GM19239 (cell line): ENCODE data around the gene HIC2.
"Not testable (repeated sequence)": the region's sequence is repeated elsewhere in the genome, so short reads cannot be mapped to it uniquely, and the experiment has no call there.

Experiments used
- DNase-seq: peaks from one replicate; pipeline ENCODE4 v3.0.0; 2011; ENCODE audit warnings: low spot score; ENCODE audit not compliant: insufficient read length
- FAIRE-seq: peaks from 2 replicates; lab custom pipeline; 2011; peaks lifted over from hg19 to GRCh38; lab: Jason Lieb, UNC

The HIC2 gene

DNA sequence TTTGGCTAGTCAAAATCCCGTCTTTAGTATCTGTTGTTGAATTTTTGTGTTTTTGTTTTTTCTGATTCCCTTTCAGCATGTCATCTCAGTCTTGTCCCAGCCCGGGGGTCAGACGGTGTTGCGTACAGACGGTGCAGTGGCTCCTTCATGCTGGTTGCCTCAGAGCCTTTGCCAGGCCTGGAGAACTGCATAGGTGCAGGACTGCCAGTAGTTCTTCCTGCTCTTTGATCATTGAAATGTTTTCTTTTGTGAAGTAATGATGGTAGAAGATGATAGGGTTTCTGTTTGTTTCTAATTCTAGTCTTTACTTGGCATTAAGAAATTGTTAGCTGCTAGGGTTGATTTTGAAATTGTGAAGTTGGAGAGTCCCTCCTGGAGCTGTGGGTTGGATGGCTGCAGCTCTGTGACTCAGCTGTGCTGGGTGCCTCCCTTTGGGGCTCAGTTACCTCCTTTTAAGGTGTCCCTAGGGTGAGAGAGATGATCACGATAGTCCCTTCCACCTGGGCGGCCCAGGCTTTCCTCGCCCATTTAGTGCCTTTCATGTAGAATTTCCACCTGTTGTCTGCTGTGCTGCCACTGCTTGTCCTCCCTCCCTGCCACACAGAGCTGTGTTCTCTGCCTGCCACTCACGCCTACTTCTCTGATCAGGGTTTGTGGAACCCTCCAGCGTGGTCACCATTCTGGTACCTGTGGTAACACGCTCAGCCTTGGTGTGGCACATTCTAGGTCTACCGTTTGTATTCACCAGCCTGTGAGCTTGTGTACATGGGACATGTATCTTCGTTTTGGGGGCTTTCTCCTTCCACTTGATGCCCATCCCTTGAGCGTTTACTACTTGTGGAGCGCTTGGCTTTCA is 17.4 kb downstream of the HIC2 start:
- not testable (repeated sequence) for FAIRE-seq, DNase-seq

- FAIRE-seq = not testable (repeated sequence)
Observed at GRCh38 chr22:21435998-21436810, 19.0 kb downstream of the HIC2 start.

DNA sequence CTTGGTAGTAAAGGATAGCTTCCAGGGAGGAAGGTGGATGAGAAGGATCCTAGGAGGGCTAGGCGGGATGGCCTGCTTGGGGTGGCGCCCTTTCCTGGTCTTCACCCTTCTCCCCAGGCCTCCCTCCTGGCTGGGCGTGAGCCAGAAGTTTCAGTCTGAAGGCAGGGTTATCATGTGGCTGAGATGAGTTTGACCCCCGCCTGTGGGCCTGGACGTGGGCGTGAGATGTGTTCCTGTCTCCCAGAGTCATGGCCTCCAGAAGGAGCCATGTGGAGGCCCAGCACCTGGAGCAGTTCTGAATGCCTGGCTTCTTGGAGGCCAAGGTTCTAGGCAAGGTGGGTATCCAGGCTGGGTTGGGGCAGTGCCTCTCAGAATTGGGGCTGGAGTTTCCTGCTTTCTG is 20.8 kb downstream of the HIC2 start:
- FAIRE-seq, DNase-seq: not testable (repeated sequence)

More at GRCh38 chr22:21435998-21436810, 19.0 kb downstream of the HIC2 start:
- DNase-seq = not testable (repeated sequence)

DNA sequence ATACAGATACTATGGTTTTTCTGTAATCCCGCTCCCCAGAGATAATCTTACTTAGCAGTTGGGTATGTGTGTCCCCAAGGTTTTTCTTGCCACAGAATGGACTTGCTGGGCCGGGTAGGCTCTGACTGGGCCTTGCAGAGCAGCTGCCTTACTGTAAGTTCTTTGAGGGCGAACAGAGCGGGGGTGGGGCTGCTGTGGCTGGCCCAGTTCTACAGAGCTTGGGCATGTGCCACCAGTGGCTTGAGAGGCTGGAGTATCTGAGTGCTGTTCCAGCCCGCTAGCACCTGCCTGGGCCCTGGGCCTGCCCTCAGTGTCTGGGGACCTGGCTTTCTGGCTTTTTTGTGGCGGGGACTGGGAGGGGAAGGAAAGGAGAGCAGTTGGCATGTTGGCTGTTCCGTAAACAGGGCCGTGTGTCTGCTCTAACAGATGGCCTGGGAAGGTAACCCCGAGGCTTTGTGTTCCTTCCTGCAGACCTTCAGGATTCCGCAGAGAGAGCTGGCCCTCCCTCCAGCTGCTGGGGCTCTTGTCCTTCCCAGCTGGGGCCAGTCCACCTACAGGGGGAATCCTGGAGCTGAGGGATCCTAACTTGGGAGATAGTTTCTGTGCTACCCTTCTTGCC is 23.0 kb downstream of the HIC2 start:
- not testable (repeated sequence) for DNase-seq

GRCh38 chr22:21440676-21441075 is 23.5 kb downstream of the HIC2 start:
- not testable (repeated sequence) for DNase-seq, FAIRE-seq

More for the DNA sequence above, 23.0 kb downstream of the HIC2 start:
- FAIRE-seq = not testable (repeated sequence)

- not testable (repeated sequence) for DNase-seq, FAIRE-seq
Observed at GRCh38 chr22:21441170-21441569, 24.0 kb downstream of the HIC2 start.

- DNase-seq, FAIRE-seq: not testable (repeated sequence)
Observed at GRCh38 chr22:21442123-21442522, 25.0 kb downstream of the HIC2 start.

GRCh38 chr22:21442646-21443045 is 25.5 kb downstream of the HIC2 start:
- not testable (repeated sequence) for FAIRE-seq, DNase-seq

GRCh38 chr22:21443057-21443734 is 26.0 kb downstream of the HIC2 start:
- DNase-seq = no peak
- FAIRE-seq = no peak

- no peak for DNase-seq
- FAIRE-seq = no peak
Observed at GRCh38 chr22:21443735-21444421, 26.7 kb downstream of the HIC2 start.

DNA sequence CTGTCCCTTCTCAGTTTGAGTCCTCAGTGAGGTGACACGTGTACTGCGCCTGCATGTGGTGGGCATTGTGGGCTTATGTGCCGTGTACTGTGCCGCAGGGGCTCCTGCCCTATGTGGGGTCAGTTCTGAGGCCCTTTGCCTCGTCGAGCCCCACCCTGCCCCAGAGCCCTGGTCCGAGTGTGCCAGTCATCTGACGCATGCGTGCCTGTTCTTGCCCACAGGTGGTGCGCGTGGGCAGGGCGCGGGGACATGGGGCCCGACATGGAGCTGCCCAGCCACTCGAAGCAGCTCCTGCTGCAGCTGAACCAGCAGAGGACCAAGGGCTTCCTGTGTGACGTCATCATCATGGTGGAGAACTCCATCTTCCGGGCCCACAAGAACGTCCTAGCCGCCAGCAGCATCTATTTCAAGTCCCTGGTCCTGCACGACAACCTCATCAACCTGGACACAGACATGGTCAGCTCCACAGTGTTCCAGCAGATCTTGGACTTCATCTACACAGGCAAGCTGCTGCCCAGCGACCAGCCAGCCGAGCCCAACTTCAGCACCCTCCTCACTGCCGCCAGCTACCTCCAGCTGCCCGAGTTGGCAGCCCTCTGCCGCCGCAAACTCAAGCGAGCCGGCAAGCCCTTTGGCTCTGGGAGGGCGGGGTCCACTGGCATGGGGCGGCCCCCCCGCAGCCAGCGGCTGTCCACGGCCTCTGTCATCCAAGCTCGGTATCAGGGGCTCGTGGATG is 27.7 kb downstream of the HIC2 start:
- no peak for DNase-seq
- no peak for FAIRE-seq

DNA sequence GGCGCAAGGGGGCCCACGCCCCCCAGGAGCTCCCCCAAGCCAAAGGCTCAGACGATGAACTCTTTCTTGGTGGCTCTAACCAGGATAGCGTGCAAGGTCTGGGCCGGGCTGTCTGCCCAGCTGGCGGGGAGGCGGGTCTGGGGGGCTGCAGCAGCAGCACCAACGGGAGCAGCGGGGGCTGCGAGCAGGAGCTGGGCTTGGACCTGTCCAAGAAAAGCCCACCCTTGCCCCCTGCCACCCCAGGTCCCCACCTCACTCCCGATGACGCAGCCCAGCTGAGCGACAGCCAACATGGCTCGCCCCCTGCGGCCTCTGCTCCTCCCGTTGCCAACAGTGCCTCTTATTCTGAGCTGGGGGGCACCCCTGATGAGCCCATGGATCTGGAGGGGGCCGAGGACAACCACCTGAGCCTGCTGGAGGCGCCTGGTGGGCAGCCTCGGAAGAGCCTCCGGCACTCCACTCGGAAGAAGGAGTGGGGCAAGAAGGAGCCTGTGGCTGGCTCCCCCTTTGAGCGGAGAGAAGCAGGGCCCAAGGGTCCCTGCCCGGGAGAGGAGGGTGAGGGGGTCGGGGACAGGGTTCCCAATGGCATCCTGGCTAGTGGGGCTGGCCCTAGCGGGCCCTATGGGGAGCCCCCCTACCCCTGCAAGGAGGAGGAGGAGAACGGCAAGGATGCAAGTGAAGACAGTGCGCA is 28.4 kb downstream of the HIC2 start:
- FAIRE-seq (no peak), DNase-seq (no peak)

DNA sequence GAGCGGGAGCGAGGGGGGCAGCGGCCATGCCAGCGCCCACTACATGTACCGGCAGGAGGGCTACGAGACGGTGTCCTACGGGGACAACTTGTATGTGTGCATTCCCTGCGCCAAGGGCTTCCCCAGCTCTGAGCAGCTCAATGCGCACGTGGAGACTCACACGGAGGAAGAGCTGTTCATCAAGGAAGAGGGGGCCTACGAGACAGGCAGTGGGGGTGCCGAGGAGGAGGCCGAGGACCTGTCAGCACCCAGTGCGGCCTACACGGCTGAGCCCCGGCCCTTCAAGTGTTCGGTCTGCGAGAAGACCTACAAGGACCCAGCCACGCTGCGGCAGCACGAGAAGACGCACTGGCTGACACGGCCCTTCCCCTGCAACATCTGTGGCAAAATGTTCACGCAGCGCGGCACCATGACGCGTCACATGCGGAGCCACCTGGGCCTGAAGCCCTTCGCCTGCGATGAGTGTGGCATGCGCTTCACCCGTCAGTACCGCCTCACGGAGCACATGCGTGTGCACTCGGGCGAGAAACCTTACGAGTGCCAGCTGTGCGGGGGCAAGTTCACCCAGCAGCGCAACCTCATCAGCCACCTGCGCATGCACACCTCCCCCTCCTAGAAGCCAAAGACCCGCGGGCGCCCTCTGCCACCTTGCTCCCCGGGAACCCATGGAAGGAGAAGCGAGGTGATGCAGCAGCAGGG is 29.1 kb downstream of the HIC2 start:
- DNase-seq (no peak), FAIRE-seq (no peak)

- FAIRE-seq (no peak), DNase-seq (no peak)
Observed at GRCh38 chr22:21446827-21447690, 29.9 kb downstream of the HIC2 start.

DNA sequence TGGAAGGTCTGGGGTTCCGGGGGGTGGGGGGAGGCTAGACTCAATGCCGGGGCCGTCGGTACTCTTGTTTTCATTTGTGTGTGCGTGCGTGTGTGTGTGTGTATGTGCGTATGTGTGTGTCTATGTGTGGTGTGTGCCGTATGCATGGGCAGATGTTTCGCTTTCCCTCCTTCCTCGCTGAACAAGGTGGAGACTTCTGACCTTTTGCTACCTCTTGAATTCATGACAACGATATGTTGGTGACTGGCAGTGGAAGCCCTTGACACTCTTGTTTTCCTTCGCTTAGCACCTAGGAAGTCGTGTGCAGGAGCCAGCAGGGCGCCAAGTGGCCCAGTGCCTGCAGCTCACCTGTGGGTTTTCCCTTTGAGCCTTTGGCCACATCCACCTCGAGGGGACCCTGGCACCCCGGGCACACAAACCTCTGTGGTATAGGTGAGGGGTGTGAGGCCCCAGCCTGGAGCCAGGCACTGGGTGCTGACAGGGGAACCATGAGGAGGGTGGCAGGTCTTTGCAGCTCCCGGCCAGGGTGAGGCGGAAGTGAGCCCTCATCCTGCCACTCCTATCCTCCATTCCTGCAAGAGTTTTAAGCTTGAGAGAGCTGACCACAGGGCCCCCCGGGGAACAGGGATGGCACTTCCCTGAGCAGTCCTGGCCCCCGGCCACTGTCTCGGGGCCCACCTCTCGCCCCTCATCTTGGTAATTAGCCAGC is 30.7 kb downstream of the HIC2 start:
- FAIRE-seq (no peak), DNase-seq (no peak)
